Right renal cortex interstitium (tissue), 3 donors: ENCODE results near the gene BCL10. TPM values are rescaled to one million over a fixed set of nuclear protein-coding genes. Genes with fewer than 3 reads are reported as not detected.

Experiments used
- DNase-seq, 3 donors: peaks; one replicate each; pipeline ENCODE4 v3.0.0-alpha.2; 2013; ENCODE audit warnings: low read depth in 3 of 3, low spot score in 2 of 3
- polyA plus RNA-seq, 3 donors: library from polyadenylated mRNA; unstranded; fragments of 120-200 nt; gene quantifications; one replicate each; pipeline ENCODE4 v1.2.1, GENCODE V29; 2013; ENCODE audit not compliant: insufficient read length in 3 of 3

The BCL10 gene
- polyA plus RNA-seq, 3 donors = 22.2 to 25.4 (median 23.9) TPM

DNA sequence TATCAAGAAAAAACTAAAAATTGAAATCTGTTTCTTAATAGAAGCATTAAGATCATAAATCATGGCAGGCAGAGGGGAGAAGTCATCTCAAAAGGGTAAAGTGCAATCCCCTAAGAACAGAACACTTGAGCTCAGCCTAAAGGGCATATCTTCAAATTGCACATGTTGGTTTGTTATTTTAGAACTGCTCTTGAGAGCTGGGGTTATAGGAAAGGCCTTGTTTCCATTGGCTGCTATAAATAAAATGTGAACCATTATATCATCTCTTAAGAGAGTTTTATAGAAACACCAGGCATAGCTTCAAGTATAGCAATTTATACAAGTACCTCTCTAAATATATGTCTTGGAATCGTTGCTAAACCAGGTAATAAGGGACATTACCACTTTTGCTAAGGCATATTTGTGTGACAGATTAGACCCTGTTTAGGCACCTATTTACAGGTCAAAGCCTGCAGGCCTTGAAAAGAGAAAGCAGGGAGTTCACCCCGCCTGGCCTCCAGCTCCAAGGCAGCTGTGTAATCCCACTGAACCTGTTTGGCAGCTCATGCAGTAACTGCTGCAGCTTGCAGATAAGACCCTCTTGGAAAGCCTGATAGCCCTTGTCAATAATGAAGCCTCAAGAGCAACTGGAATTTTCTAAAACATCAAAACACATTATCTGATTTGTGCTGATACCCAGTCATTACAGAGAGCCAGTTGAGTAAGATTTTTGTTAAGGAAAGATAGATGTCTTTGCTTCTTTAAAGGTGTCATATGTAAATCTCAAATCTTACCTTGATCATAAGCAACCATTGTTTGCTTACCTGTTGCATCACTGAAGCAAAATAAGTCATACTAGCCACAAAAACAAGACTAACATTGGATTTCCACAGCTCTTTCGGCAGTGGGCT lies 51.5 kb downstream of the BCL10 start:
- peak in 1 of 3 donors; percentile 34 for DNase-seq

DNA sequence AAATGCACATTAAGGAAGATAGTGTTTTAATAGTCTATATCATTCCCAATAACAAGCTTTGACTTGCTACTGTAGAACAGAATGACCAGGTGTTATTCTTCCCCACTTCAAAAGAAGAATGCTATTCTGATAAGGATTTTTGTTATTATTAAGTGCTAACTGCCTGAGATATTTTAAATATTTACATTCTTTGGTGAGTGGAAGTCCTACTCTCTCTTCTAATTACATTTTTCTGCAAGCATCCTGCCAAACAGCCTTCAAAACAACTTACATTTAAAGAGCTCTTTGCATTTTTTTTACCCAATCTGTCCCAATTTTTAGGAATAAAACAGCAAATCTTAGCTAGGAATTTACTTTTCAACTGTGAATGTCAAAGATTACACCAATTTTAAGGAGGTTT lies 52.1 kb downstream of the BCL10 start:
- DNase-seq = no peak

DNA sequence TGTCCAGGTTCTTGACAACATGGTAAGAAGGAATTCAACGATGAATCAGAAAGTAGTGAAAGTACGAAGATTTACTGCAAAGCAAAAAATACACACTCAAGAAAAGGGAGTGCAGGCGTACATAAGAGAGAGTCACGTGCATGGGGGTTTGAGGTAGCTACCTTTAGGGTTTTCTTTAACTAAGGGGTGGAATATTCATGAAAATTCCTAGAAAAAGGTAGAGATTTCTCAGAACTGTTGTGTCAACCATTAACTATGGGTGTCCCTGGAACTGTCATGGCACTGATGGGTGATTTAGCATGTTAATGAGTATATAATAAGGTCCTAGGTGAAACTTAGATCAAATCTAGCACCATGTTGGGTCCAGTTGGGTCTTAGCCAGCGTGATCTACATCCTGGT lies 53.1 kb downstream of the BCL10 start:
- DNase-seq = no peak

DNA sequence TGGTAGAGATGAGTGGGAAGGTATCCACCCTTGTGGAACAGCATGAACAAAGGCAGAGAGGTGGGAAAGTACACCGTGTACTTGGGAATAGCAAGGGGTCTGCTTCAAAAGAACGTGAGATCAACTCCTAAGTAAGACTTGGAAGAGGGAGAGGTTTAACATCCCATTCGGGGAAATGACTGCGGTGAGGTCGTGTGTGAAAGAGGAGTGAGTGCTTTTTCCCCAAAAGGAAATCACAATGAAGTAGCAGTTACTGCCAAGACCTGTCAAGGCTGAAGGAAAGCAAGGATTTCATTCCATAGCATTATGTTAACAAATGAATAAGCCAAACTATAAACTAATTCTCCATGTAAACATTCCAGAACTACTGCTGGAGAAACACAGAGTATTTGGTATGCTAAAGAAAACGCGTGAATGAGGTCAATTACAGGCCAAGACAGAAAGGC lies 55.7 kb downstream of the BCL10 start:
- DNase-seq = no peak

DNA sequence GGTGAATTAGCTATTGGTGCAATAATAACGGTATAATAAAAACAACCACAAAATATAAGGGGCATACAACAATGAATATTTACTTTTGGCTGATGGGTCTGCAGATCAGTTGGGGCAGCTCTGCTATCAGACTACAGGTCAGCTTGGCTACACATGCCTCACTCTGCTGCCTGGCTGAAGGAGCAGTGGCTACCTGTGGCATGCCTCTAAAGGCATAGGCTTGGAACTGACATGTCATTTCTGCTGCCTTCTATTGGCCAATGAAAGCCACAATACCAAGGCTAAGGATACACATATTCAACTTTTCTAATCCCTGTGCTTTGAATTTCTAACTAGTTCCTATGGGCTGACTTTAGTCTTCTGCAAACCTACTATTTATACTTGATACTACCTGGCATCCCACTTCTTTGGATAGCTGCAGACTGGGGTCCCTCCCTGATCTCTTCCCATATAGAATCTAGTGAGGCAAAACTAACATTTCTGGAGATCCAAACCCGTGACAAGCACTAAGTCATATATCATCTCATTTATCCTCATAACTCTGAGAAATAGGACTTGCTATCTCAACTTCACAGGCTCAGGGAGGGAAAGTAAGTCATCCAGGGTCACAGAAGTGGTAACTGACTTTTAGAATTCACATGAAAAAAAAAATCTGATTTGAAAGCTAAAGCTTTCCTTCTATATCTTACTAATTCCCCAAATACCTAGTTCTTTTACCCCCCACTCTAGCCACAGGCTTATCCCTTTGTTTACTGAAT lies 56.4 kb downstream of the BCL10 start:
- DNase-seq = no peak

DNA sequence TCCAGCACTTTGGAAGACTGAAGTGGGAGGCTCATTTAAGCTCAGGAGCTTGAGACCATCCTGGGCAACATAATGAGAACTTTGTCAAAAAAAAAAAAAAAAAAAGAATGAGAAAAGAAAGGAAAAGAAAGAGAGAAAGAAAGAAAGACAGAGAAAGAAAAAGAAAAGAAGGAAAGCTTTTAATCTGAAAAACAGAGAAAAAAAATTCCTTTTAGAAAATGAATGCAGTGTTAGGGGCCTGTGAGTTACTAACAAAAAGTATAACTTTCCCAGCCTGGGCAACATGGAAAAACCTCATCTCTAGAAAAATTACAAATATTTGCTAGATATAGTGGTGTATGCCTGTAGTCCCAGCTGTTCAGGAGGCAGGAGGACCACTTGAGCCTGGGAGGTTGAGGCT lies 59.7 kb downstream of the BCL10 start:
- no peak for DNase-seq

Other genes starting within 250 kb of the BCL10 start
- 1 to 10 TPM; 7.0 to 9.4 (median 7.5) TPM for gene MCOLN3, start 228.1 kb downstream of the BCL10 start, polyA plus RNA-seq
- 1 to 10 TPM; 9.2 to 9.7 (median 9.6) TPM for gene SYDE2, start 75.6 kb downstream of the BCL10 start, polyA plus RNA-seq
- gene C1orf52, start 17.0 kb downstream of the BCL10 start, polyA plus RNA-seq = 10 to 100 TPM; 33.6 to 40.6 (median 37.8) TPM
- 100 to 1,000 TPM; 126 to 140 (median 132) TPM for gene DDAH1, start 188.5 kb upstream of the BCL10 start, polyA plus RNA-seq